SHP77 (cell line): ENCODE measurements around the gene MYH10.

ENCODE experiments used
- DNase-seq, 2 experiments: peaks; one replicate each; lab custom pipeline; 2025; lab: John Stamatoyannopoulos, UW

Gene MYH10

DNA sequence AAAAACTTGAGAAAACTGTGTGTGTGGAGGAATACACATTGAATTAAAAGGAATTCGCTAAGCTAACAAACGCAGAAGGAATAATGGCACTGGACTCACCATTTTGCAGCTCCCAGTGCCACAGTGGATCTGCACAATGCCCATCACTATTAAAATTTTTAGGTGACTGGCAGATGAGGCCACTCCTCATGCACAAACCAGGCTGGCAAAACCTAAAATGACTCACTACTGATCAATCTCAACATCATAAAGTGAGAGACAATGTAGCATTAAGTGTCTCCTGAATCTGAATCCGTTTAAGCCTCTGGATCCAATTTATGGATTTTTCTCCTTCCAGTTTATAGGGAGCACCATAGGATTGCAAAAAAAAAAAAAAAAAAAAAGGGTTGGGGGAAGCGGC is 20.6 kb downstream of the MYH10 start:
- DNase-seq: no peak

DNA sequence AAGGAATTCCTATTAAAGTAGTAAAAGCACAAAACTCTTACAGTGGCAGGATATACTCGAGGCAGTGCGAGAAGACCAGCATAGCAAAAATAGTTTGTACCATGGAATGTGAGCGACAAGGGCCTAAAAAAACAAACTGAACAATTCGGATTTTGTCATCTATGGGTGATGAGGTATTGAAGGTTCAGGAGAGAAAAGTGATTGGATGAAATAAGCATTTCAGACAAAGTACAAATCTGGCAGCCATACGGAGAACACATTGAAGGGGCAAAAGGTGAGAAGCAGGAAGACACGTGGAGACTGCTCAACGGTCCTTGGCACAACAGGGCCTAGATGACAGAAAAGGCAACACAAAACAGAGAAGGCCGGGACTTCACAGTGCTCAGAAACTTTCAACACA is 22.5 kb downstream of the MYH10 start:
- no peak for DNase-seq

DNA sequence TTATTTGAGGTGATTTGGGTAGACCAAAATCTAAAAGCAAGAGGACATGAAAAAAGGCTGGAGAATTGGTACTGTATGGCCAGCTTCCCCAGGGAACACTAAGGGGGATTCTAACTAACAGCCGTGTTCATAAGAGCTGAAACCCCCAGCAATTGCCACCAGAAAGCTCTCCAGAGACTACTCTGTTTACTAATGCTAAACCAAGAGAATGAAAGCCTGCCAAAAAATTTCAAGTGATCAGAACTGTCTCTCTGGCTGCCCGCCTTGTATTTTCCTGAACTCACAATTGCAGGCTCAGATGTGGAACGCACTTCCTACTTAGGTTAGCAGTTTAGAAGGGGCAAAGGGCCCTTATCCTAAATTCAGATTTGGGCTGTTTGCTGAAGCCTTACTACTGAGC is 24.1 kb downstream of the MYH10 start:
- no peak for DNase-seq

DNA sequence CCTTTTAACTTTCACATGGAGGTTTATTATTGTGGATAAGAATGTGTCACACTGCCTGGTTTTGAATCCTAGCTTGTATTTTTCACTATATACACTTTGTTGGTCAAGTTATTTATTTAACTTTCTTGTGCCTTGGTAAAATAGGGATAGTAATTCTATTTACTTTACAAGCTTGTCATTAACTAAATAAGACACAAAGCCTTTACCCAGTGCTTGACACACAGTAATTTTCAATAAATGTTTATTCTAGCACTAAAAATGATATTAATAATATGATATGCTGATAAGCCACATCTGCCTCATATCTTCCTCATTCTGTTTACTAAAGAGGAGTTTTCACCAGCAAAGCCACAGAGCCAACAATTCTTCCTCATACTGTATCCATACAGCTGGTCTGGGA is 27.8 kb downstream of the MYH10 start:
- DNase-seq: no peak

DNA sequence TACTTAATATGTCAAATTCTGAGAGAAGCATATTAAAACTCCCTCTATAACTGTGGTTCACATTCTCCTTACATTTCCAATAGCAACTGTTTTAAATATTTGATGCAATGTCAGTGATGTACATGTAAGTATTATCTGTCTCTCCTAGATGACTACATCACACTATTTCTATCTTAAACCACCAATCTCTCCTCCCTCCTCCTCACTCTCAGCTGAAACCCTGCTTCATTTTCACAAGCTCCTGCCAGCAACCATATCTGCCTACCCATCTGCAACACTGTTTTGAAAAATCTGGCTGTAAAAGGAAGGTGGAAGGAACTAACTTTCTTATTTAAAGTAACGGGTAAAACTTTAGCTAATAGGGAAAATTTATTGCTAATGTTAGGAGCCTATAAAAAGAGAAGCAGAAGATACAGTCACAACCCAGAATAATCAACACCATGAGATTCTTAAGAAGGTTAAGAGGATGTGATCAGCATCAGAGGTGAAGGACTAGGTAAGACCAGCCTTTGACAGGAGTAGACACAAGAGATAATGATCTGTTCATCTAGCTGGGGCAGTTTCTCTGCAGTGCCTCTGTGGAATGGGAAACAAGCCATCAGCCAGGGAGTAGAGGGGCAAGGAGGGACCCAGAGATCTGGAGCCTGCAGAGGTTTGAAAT is 31.0 kb downstream of the MYH10 start:
- no peak for DNase-seq

DNA sequence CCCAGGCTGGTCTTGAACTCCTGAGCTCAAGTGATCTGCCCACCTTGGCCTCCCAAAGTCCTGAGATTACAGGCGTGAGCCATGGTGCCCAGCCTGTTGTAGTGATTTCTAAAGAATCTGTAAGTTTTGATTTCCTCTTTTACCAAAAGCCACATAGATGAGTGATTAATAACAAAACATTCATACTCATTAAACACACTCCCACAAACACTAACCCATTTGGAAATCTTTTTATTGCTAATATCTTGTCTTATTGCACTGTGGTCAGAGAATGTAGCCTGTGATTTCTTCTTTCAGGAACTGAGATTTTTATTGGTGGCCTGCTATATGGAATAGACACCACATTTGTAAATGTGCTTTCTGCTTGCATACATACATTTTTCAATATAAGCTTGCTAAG is 31.6 kb downstream of the MYH10 start:
- no peak for DNase-seq

DNA sequence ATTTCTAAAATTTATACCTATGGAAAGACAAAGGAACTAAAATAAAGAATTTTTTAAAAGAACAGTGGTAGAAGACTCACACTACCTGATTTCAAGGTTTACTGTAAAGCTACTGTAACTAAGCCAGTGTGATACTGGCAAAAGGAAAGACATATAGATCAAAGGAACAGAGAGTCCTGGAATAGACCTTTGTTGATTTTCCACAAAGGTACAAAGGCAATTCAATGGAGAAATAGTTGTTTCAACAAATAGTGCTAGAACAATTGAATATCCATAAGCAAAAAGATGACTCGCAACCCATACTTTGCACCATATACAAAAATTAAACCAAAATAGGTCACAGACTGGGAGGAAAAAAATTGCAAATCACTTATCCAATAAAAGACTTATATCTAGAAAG is 36.7 kb downstream of the MYH10 start:
- no peak for DNase-seq

DNA sequence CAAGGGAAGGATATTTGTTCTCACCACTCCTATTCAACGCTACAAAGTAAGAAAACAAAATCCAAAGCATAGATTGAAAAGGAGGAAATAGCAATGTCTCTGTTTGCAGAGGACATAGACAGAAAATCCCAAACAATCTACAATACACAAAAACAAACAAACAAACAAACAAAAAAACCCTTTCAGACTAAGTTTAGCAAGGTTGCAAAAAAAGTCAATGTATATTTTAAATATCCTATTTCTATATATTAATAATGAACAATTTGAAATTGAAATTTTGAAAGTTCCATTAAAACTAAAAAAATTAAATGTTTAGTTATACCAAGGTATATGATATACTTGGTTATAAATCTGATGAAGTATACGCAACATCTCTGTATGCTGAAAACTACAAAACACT is 37.2 kb downstream of the MYH10 start:
- no peak for DNase-seq

DNA sequence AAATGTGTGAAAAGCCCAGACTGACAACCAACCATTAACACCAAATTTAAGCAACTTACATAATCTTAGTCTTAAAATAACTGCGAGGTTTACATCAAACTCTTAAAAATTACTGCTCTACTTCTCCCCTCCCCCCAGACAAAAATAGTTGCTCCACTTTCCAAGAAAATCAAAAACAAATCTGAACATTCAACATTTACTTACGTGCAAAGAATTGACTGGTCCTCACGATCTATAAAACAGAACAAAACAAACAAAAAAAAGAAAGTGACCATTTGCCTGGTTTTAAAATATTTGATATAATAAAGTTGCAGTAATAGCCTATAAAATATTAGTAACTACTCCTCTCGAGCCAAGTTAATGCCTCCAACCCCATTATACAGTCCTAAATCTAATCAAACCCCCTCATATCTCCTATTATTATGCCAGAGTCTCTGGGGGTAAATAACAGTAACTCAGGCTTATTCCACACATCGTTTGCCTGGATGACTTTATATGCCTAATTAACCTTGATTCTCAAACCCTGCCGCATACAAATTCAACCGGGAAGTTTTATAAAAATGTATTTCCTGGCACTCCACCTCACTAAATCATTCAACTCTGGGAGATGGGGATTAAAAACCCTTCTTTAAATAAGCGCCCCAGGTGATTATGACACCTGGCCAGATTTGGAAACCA is 41.5 kb downstream of the MYH10 start:
- DNase-seq: no peak

DNA sequence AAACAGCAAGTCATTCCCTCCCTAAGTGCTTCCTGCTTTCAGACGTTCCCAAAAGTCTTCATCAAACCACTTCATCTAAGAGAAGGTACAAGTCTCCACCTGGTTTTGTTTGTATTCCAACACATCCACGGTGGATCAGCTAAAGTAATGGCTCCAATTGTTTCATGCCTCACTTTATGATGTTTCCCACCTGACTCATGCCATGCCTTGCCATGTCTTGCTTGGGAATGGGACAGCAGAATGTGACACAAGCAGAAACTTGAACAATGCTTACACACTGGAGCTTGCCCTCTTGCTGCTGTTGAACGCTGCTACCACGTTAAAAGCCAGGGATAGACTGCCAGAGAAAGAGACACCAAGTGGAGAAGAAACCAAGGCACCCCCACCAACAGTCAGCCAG is 43.8 kb downstream of the MYH10 start:
- DNase-seq: no peak

DNA sequence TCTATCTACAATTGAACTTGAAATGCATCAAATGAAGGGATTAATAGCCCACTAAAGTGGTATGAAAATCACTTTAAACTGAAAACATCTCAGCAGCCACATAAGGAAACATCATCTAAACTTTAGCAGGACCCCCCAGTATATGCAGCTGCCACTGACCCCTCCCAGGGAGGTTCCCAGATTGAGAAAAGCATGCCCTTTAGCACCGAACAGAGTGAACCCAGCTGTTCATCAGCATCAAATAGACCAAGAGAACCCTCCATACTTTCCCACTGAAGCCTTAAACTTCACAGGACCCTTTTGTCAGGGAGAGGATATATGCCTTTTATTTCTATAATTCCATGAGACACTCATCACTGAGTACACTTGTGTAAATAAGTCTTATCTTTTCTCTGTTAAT is 44.6 kb downstream of the MYH10 start:
- DNase-seq: no peak

DNA sequence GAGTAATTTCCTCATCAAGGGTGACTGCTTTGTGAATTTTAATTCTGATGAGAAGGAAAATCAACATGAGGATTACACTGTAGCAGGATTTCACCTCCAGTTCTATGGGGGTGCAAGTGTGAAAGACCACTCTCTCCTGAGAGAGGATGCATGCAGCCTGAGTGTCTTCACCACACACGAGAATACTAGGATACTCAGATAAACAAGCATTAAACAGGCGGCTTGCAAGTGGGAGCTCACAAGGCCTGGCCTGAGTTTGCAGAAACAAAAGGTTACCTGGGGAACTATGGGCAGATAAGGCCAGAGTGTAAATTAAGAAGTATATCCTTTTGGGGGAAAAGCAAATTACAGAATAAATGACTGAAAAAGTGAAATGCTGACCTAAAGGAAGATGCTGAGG is 46.6 kb downstream of the MYH10 start:
- DNase-seq: no peak

DNA sequence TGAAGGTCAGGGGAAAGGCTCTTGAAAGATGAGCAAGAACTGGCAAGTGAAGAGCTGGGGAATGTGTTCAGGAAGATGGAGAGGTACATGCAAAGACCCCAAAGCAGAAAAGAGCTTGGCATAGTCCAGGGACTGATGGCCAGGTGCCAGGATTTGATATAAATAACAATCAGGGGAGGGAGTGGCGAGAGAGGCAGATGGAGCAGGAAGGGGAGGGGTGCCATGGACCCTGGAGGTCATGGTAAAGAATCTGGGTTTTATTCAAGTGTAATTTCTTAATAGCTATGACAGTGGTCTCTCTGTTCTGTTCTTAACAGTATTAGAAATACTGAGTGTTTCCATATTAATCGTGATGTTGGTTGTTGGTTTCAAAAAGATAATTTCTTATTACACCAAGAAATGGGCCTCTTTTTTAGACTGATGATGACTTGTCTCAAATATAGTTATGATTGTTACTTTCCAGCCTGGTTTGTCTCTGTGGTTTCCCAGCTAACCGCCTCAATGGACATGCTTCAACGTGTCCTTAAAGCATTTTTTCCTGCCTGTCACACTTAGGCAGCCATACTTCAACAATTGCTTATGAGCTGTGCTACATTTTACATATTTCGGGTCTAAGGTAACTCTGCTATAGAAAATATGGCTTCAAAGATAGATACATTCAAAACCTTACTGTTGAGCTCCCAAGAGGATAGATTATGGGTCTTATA is 49.4 kb downstream of the MYH10 start:
- DNase-seq: no peak

DNA sequence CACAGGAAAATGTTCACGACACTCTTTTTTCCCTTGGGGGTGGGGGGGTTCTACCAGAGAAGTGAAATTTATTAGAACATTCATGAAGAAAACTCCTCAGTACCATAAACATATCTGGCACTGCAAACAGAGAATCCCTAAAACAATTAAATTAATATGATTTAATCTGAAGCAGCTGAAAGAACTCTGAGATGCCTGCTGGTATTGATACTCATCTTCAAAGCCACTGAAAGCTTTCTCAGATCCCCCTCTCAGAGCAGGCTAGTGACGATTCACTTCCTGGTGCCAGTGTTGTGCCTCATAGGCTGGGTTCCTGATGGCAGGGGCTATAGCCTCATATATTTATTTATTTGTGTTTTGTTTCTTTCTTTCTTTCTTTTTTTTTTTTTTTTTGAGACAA is 52.7 kb downstream of the MYH10 start:
- no peak for DNase-seq

DNA sequence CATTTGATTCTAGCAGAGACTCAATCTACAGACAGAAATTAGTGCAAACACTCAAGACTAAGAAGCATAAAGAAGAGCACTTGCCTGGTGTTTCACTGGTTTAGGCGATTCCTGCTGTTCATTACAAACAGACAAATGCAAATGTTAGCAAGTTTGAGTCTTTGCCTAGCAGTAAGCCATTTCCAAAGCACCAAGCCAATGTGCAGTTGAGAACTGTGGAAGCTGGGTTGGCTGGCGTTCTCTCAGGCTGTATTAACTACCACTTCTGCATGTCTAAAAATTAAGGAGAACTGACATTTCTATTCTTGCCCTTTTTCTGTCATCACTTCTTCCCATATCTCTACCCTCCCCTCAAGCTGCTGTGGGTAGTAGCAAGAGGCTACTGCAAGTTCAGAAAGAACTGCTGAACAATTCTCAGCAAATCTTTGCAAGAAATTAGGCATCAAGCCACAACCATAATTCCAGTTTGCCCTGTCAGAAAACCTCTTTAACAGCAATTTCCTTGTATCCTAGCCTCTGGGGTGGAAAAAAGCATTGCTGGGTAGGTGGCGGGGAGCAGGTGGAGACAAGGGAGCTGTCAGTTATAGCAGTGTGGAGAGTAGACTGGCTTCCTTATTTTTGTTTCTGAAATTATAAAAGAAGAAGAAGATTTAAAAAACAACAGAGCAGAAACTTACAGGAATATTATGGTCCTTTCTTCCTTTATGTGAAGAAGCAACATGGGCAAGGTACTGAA is 53.8 kb downstream of the MYH10 start:
- no peak for DNase-seq

DNA sequence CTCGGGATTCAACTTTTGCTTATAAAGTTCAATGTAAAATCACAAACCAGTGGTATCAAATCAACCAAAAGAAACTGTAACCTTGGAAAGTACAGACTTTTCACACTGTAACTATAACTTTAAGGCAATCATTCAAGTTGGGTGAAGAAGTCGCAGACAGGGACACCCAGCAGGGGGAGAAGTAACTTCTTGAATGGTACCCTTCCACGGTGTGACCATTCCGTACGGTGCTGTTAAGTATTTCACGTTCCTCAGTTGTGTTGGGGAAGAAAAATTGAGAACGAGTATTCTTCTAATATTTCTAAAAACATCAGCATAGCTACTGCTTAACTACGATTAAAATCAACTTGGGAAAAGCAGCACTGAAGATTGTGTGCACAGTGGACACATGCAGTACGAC is 55.8 kb downstream of the MYH10 start:
- no peak for DNase-seq

DNA sequence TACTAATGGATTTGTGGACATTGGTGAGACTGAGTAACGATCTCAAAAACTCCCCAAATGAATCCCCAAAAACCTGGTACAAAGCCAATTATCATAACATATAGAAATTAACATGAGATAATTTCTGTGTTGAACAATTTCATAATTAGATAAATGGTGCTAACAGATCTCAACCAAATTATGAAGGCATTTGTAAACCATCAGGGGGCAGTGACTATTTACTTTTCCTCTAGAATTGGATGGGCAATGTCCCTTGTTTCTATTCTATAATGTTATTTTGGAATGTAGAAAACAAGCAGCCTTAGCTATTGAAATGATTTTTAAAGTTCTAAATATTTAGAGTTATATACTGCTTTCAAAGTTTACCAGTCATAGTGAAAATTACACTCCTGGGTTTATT is 57.8 kb downstream of the MYH10 start:
- no peak for DNase-seq

DNA sequence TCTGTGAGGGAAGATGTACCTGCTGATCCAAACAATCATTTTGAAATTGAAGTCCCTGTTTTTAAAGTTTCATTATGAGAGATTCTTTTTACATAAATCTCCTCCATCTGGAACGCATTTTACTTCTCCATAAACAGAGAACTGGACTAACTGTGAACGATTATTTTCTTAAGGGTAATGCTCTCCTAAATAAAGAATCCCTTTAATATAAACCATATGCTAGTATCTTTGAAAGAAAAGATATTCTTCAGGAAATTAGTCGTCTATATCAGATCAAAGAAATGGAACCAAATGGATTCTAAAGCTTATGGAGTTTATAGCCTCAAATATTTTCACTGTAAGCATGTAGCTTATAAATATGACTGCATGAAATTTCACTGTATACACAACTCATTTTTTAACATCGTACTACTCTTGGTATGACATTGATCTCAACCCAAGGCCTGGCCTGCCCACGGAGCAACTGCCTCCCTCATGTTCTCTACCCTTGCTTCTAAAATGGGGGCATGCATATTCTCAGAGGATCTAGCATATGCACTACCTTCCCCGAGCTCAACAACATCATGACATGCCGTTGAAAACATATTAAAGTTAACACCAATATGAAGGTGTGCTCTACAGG is 66.4 kb downstream of the MYH10 start:
- no peak for DNase-seq

DNA sequence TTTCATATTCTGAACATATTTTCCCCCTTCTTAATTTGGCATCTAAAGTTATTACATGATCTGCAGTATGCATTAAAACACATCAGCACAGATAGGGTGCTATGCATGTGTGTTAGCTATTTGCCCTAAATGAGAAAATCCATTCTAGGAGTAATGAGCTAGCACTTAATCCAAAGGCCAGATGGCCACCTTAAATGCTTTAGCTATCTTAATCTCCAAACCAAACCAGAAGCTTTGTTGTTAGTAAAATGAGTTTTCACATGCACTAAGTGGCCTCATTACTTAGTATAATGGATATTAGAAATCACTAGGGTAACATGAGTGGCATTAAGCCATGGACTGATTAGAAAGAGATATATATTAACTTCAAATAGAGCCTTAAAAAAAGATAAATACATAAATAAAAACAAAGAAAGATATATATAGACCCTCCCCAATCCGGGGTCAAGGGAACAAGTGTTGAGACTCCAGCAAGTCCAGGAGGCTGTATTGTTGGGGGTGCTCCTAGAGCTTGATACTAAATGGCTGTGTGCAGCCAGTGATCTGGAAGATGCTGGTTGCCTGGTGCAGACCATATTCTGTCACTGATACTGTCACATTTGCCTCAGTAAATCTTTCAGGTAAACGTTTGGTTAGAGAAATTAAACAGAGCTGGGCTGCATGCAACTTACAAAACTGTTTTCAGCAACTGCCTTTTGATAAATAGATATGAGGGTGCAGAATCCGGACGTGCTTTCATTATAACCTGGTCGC is 67.3 kb downstream of the MYH10 start:
- no peak for DNase-seq

DNA sequence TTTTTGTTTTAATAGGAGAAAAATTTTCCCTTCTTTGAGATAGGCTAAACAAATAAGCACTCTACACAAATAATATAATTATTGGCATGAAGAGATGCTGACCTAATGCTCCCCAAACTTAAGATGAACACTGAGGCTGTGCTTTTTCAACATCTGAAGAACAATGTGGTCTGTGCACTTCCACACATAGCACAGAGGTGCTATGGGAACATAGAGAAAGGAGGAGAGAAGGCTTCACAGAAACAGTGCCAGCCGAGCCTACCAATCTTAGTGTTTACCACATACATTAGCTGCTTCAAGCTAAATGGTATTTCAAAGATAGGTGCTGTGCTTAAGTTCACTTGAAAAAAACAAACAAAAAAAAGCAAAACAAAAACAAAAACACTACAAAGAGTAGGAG is 72.4 kb downstream of the MYH10 start:
- DNase-seq: no peak

DNA sequence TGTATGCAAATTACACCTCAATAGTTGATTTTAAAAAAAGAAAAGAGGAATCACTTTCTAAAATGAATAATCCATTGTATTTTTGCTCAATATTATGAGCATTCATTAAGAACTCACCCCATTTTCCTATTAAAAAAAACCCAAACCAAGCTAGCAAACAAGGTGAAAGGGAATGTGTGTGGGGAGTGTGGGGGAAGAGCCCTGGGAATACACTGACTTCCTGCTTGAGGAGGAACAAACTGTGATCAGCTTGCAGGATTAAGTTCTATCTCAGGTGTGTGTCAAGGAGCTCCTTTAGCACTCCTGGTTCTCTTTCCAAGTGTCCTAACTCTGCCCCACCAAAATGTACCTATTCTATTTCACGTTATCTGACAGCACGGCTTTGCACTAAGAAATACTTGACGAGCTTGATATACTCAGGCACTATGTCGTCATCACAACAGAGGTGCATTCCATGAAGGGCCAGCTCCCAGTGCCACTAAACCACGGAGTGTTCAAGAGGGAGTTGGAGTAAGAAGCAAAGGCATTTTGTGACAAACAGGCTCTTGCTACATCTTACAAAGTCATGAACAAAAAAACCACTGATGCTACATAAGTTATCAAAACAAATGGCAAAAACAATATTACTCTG is 73.2 kb downstream of the MYH10 start:
- DNase-seq: no peak
